GM10847 (cell line): ENCODE results near the gene MCF2L2.

Experiments
- POLR2A ChIP-seq: IDR thresholded peaks from 2 replicates; pipeline ENCODE4 v1.6.1; 2011; ENCODE audit not compliant: insufficient read length; ENCODE audit errors: extremely low read depth

Gene MCF2L2

GRCh38 chr3:183448369-183449128 lies 20.1 kb upstream of the MCF2L2 start:
- TF ChIP-seq POLR2A = no peak

GRCh38 chr3:183447206-183448001 lies 19.0 kb upstream of the MCF2L2 start:
- TF ChIP-seq POLR2A = no peak

- TF ChIP-seq POLR2A = no peak
Observed at GRCh38 chr3:183446838-183447205, 18.4 kb upstream of the MCF2L2 start.

GRCh38 chr3:183444748-183445147 lies 16.3 kb upstream of the MCF2L2 start:
- TF ChIP-seq POLR2A = no peak

GRCh38 chr3:183443395-183444385 lies 15.3 kb upstream of the MCF2L2 start:
- TF ChIP-seq POLR2A = no peak

GRCh38 chr3:183442994-183443393 lies 14.6 kb upstream of the MCF2L2 start:
- TF ChIP-seq POLR2A = no peak

GRCh38 chr3:183439515-183439914 lies 11.1 kb upstream of the MCF2L2 start:
- TF ChIP-seq POLR2A = no peak

- no peak for TF ChIP-seq POLR2A
Observed at GRCh38 chr3:183438735-183439134, 10.3 kb upstream of the MCF2L2 start.

- no peak for TF ChIP-seq POLR2A
Observed at GRCh38 chr3:183437666-183438564, 9.5 kb upstream of the MCF2L2 start.

- no peak for TF ChIP-seq POLR2A
Observed at GRCh38 chr3:183437061-183437460, 8.6 kb upstream of the MCF2L2 start.

- no peak for TF ChIP-seq POLR2A
Observed at GRCh38 chr3:183435661-183436060, 7.2 kb upstream of the MCF2L2 start.

- TF ChIP-seq POLR2A = no peak
Observed at GRCh38 chr3:183434992-183435391, 6.6 kb upstream of the MCF2L2 start.

- no peak for TF ChIP-seq POLR2A
Observed at GRCh38 chr3:183434503-183434902, 6.1 kb upstream of the MCF2L2 start.

- TF ChIP-seq POLR2A = no peak
Observed at GRCh38 chr3:183430325-183430957, 2.0 kb upstream of the MCF2L2 start.
